PC-3 (cell line): Measurements from ENCODE around the gene DDAH2. TPM values are rescaled to one million over a fixed set of nuclear protein-coding genes. Genes with fewer than 3 reads are reported as not detected.

Experiments
- ATAC-seq: fragments of 200-7000 bp; cut with Tn5 transposase; 2 replicates; pipeline ENCODE4 v1.9.1; 2020; ENCODE audit warnings: mild to moderate bottlenecking, moderate library complexity
- BruUV-seq: library from RNA; stranded (reverse); fragments of 400-500 nt; replicated peaks from 2 replicates; lab custom pipeline; 2021; lab: Mats Ljungman, UMichigan
- CTCF ChIA-PET: fragments of 300-600 bp; sonication (Branson Sonifier 250); formaldehyde crosslinking; loops from one replicate; lab custom pipeline; 2022; ENCODE audit warnings: antibody characterized with exemption; lab: Charles Lee
- POLR2A ChIA-PET: fragments of 300-600 bp; sonication (Branson Sonifier 250); formaldehyde crosslinking; loops from one replicate; lab custom pipeline; 2022; ENCODE audit warnings: antibody characterized with exemption; ENCODE audit not compliant: unreplicated experiment; lab: Charles Lee
- DNase-seq: peaks from one replicate; pipeline ENCODE4 v3.0.0-alpha.2; 2015
- H2AFZ ChIP-seq: fragments of 300-600 bp; sonication (generic); 2 replicates; pipeline ENCODE4 v1.6.0; 2016; ENCODE audit warnings: antibody characterized with exemption, low read length
- H3F3A ChIP-seq: fragments of 300-600 bp; sonication (generic); one replicate; pipeline ENCODE4 v1.6.0; 2017; ENCODE audit warnings: antibody characterized with exemption, low read length, control low read depth, mild to moderate bottlenecking; ENCODE audit not compliant: unreplicated experiment
- H3K27ac ChIP-seq: fragments of 300-600 bp; sonication (generic); 2 replicates; pipeline ENCODE4 v1.5.1; 2016; ENCODE audit warnings: mild to moderate bottlenecking, low read length
- H3K27me3 ChIP-seq: fragments of 300-600 bp; sonication (generic); 2 replicates; pipeline ENCODE4 v1.6.1; 2016; ENCODE audit warnings: low read length, mixed read lengths
- H3K36me3 ChIP-seq: fragments of 300-600 bp; sonication (generic); 2 replicates; pipeline ENCODE4 v1.6.1; 2016; ENCODE audit warnings: low read depth, mixed run types, low read length, mixed read lengths
- H3K4me1 ChIP-seq: fragments of 300-600 bp; sonication (generic); 2 replicates; pipeline ENCODE4 v1.5.1; 2016; ENCODE audit warnings: low read length; ENCODE audit not compliant: insufficient read depth
- H3K4me2 ChIP-seq: fragments of 300-600 bp; sonication (generic); 2 replicates; pipeline ENCODE4 v1.6.0; 2016; ENCODE audit warnings: low read length
- H3K4me3 ChIP-seq: fragments of 300-600 bp; sonication (generic); 2 replicates; pipeline ENCODE4 v1.5.1; 2016; ENCODE audit warnings: mild to moderate bottlenecking, low read length, mixed read lengths
- H3K79me2 ChIP-seq: fragments of 300-600 bp; sonication (generic); 2 replicates; pipeline ENCODE4 v1.6.1; 2017; ENCODE audit warnings: low read length, mixed read lengths
- H3K9ac ChIP-seq: fragments of 300-600 bp; sonication (generic); 2 replicates; pipeline ENCODE4 v1.6.0; 2016; ENCODE audit warnings: mild to moderate bottlenecking, low read length
- H3K9me2 ChIP-seq: fragments of 300-600 bp; sonication (generic); replicated peaks from 2 replicates; pipeline ENCODE4 v1.6.1; 2016; ENCODE audit warnings: mixed run types, low read length, mixed read lengths
- H3K9me3 ChIP-seq: fragments of 300-600 bp; sonication (generic); 2 replicates; pipeline ENCODE4 v1.6.1; 2016; ENCODE audit warnings: low read length, mixed read lengths
- H4K20me1 ChIP-seq: fragments of 300-600 bp; sonication (generic); 2 replicates; pipeline ENCODE4 v1.6.1; 2016; ENCODE audit warnings: low read length, mixed read lengths
- CTCF ChIP-seq: fragments of 300-600 bp; sonication (generic); conservative IDR thresholded peaks from 2 replicates; pipeline ENCODE4 v1.5.1; 2017; ENCODE audit warnings: antibody characterized with exemption, low read depth, mild to moderate bottlenecking, low read length
- EZH2 ChIP-seq: fragments of 300-600 bp; sonication (generic); IDR thresholded peaks from one replicate; pipeline ENCODE4 v1.6.1; 2017; ENCODE audit warnings: antibody characterized with exemption, mild to moderate bottlenecking, low read length; ENCODE audit not compliant: unreplicated experiment
- EZH2phosphoT487 ChIP-seq: fragments of 300-600 bp; sonication (generic); IDR thresholded peaks from 2 replicates; pipeline ENCODE4 v1.6.1; 2018; ENCODE audit warnings: mild to moderate bottlenecking, antibody characterized with exemption, low read length, borderline replicate concordance
- intact Hi-C: fragments of 100-400 bp; cut with micrococcal nuclease; formaldehyde crosslinking; loops from 2 replicates; pipeline ENCODE4 v1.9.0; 2023
- total RNA-seq: library from RNA; depleted of rRNA; stranded (reverse); fragments of >200 nt; gene quantifications from 2 replicates; pipeline ENCODE4 v1.2.3, GENCODE V29; 2014

Gene DDAH2
- total RNA-seq, 1 experiment from 2014 or later: 65.5 TPM

DNA sequence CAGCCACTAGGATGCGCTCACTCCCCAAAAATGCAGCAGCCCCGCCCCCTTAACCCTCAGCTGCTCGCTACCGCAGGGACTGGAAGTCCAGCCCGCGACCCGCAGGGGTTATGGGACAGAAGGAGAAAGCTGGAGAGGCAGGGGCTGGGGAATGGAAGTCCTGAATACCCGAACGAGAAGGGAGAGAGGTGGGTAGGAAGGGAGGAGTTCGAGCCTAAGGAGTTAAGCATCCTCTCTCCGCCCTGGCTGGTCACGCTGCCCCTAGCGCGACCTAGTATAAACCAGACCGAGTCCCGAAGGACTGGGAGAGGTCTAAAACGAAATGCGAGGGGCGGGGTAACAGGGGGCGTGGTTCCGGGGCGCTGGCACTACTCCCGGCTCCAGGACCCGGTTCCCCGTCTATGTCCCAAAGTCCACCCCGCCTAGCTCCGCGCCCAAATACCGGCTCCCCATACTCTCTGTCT, 448 bp upstream of the DDAH2 start:
- Histone ChIP-seq H3K79me2 (peaks cover 16% of the 10 kb centered on the region), H3K4me3 (peak overlapping the region; percentile 77), H3K9ac (peak overlapping the region; percentile 58), H3K27me3 (no peaks in the 10 kb centered on the region), H3K36me3 (peaks cover 35% of the 10 kb centered on the region), H2AFZ (peak overlapping the region; percentile 76), H3K27ac (peak overlapping the region; percentile 30), H3F3A (peaks cover 4% of the 10 kb centered on the region), H3K9me3 (no peaks in the 10 kb centered on the region), H4K20me1 (peaks cover 12% of the 10 kb centered on the region), H3K4me2 (peak overlapping the region; percentile 89), H3K9me2 (no peaks in the 10 kb centered on the region), H3K4me1 (peaks cover 11% of the 10 kb centered on the region)
- DNase-seq (peak; percentile 82), ATAC-seq (peak; percentile 76)
- TF ChIP-seq EZH2: no peak
- TF ChIP-seq CTCF: peak; percentile 88; the same call in 1 of the 2 replicates
- no peak for TF ChIP-seq EZH2phosphoT487
- BruUV-seq: no TSS peak
- intact Hi-C loops: loop anchor here (1.0 kb wide), 1 partner anchor 40 kb away; no protein-coding TSS in a partner anchor
- ChIA-PET CTCF (interaction anchor here (1.2 to 1.5 kb wide), 2 partner anchors 23 to 40 kb away, joined by 4 to 7 read pairs; no protein-coding TSS in a partner anchor), POLR2A (interaction anchor here (0.6 to 0.7 kb wide), 2 partner anchors 23 to 192 kb away, joined by 3 read pairs; no protein-coding TSS in a partner anchor)

DNA sequence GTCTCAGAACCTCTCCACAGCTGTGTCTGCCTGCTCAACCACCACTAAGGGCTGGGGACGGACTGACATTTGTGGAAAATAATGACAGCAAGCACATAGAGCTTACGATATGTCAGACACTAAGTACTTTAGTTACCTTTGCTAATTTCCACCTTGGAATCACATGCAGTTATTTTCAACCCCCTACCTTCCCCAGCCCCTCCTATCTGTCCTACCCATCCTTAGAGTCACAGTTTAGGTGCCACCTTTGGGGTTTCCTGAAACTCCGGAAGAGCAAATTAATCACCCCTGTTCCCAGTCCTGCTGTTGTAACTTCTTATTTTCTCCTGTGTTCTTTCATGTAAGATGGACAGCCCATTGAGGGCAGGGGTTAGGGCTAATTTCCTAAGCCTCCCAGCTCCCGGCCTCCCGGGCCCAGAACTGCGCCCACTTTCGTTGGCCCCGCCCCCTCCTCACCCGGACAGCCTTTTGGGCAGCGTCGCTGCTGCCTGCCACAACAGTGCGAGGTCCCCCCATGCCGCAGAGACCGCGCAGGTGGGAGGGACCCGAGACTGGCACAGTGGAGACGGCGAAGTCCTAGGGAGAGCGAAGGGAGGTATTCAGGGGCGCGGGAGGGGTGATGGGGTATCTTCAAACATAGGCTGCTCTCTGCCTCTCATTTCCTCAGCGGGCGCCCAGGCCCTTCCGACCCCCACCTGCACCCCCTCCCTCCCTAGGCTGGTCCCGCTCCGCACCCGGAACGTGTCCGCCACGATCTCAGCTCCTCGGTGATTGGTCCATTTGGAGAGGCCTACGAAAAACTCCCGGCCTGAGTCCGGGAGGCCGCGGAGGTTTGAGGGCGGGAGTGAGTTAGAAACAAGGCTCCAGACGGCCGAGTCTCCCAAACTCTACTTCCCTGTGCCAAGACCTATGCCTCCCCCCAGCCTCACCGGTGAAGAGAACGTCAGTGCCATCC, 1.1 kb downstream of the DDAH2 start:
- Histone ChIP-seq H2AFZ (no peak overlapping the region), H3K9me2 (no peaks in the 10 kb centered on the region), H3K4me3 (peak overlapping the region; percentile 77), H3F3A (peaks cover 4% of the 10 kb centered on the region), H3K9me3 (no peaks in the 10 kb centered on the region), H3K27me3 (no peaks in the 10 kb centered on the region), H3K79me2 (peaks cover under 1% of the 10 kb centered on the region; the same call in 1 of the 2 replicates), H4K20me1 (no peaks in the 10 kb centered on the region), H3K36me3 (peaks cover 21% of the 10 kb centered on the region), H3K9ac (no peak overlapping the region), H3K4me1 (no peaks in the 10 kb centered on the region), H3K4me2 (peak overlapping the region; percentile 89), H3K27ac (no peak overlapping the region)
- BruUV-seq: no TSS peak
- DNase-seq (no peak), ATAC-seq (no peak)
- TF ChIP-seq EZH2phosphoT487: no peak
- ChIA-PET POLR2A (no interaction called here), CTCF (no interaction called here)
- intact Hi-C loops: no loop called here

GRCh38 chr6:31727034-31727716, 1.9 kb downstream of the DDAH2 start:
- no peak overlapping the region for H3K4me3 ChIP-seq
- no peak overlapping the region for H2AFZ ChIP-seq
- TF ChIP-seq CTCF: no peak
- no peak for TF ChIP-seq EZH2
- no peak for TF ChIP-seq EZH2phosphoT487
- no peak overlapping the region for H3K9ac ChIP-seq
- H3K36me3 ChIP-seq: peaks cover 15% of the 10 kb centered on the region
- no peaks in the 10 kb centered on the region for H3K27me3 ChIP-seq
- no peak overlapping the region for H3K4me2 ChIP-seq
- CTCF ChIA-PET: no interaction called here
- H3K27ac ChIP-seq: no peak overlapping the region
- H3K79me2 ChIP-seq: no peaks in the 10 kb centered on the region
- no peaks in the 10 kb centered on the region for H4K20me1 ChIP-seq
- no peaks in the 10 kb centered on the region for H3K9me2 ChIP-seq
- ATAC-seq: no peak
- POLR2A ChIA-PET: no interaction called here
- no peaks in the 10 kb centered on the region for H3K9me3 ChIP-seq
- no TSS peak for BruUV-seq
- H3K4me1 ChIP-seq: no peaks in the 10 kb centered on the region
- peaks cover 4% of the 10 kb centered on the region for H3F3A ChIP-seq
- no peak for DNase-seq
- intact Hi-C loops: no loop called here
